ENCODE data around the gene FBXO41. TPM values are rescaled to one million over a fixed set of nuclear protein-coding genes. Genes with fewer than 3 reads are reported as not detected.

FBXO41 gene, protein sequence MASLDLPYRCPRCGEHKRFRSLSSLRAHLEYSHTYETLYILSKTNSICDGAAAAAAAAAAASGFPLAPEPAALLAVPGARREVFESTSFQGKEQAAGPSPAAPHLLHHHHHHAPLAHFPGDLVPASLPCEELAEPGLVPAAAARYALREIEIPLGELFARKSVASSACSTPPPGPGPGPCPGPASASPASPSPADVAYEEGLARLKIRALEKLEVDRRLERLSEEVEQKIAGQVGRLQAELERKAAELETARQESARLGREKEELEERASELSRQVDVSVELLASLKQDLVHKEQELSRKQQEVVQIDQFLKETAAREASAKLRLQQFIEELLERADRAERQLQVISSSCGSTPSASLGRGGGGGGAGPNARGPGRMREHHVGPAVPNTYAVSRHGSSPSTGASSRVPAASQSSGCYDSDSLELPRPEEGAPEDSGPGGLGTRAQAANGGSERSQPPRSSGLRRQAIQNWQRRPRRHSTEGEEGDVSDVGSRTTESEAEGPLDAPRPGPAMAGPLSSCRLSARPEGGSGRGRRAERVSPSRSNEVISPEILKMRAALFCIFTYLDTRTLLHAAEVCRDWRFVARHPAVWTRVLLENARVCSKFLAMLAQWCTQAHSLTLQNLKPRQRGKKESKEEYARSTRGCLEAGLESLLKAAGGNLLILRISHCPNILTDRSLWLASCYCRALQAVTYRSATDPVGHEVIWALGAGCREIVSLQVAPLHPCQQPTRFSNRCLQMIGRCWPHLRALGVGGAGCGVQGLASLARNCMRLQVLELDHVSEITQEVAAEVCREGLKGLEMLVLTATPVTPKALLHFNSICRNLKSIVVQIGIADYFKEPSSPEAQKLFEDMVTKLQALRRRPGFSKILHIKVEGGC
- total RNA-seq (2022) (11.6 and 12.1 TPM in 2 replicates), Bru-seq, nascent RNA (percentile 58 among the genes with signal in this experiment), BruChase-seq, experiment 1, labeled RNA remaining after a 2-hour chase (percentile 60 among the genes with signal in this experiment), BruChase-seq, experiment 2, labeled RNA remaining after a 6-hour chase (percentile 62 among the genes with signal in this experiment)
- long read RNA-seq, partial matches to known transcripts = 4 of 9 reads
- long read RNA-seq, other reads (novel, unspliced or antisense) = 5 of 9 reads

- no peaks in the 10 kb centered on the region for H3K9me3 Mint-ChIP-seq (ENCODE audit: unreplicated experiment)
- ChIA-PET CTCF (interaction anchor here (0.8 kb wide), 1 partner anchor 9 kb away, joined by 3 read pairs; the partner anchor contains the start of gene EGR4), POLR2A (interaction anchor here (0.6 kb wide), 1 partner anchor 16 kb away, joined by 3 read pairs; no protein-coding TSS in a partner anchor)
- peaks cover 2% of the 10 kb centered on the region for H3K27me3 Mint-ChIP-seq (ENCODE audit: insufficient read depth, unreplicated experiment)
- H3K36me3 ChIP-seq (ENCODE audit: control insufficient read depth, insufficient read depth, low read length) = no peaks in the 10 kb centered on the region
- H3K27me3 ChIP-seq (replicated peaks; ENCODE audit: control insufficient read depth, insufficient read depth, low read length) = no peaks in the 10 kb centered on the region
- peak; percentile 58 to 59 for DNase-seq
- intact Hi-C loops (cut with micrococcal nuclease; ENCODE audit: unreplicated experiment) = loop anchor here (1.0 kb wide), 1 partner anchor 15 kb away; no protein-coding TSS in a partner anchor
- peak within 1 kb of the TSS; percentile 65 for H3K4me3 Mint-ChIP-seq (ENCODE audit: unreplicated experiment)
- peaks cover 5% of the 10 kb centered on the region; the same call in 1 of the 2 replicates for H3K4me1 ChIP-seq
- H3K4me3 ChIP-seq (ENCODE audit: low read depth, low read length) = peak within 1 kb of the TSS; percentile 84
- TF ChIP-seq CTCF (IDR thresholded peaks at IDR 0.05; ENCODE audit: insufficient read depth in 1 of 2, low read depth in 1 of 2, low read length in 1 of 2, severe bottlenecking in 1 of 2, unreplicated experiment in 1 of 2) = no peak
- no peaks in the 10 kb centered on the region for H3K9me3 ChIP-seq
- BruUV-seq (replicated peaks) = no TSS peak
- H3K27ac Mint-ChIP-seq (ENCODE audit: unreplicated experiment) = no peak within 1 kb of the TSS
- no peaks in the 10 kb centered on the region for H3K36me3 Mint-ChIP-seq (ENCODE audit: insufficient read depth, unreplicated experiment)
- no peaks in the 10 kb centered on the region for H3K4me1 Mint-ChIP-seq (ENCODE audit: low read depth, unreplicated experiment)
Observed at GRCh38 chr2:73284296-73285158, at the start of gene FBXO41. TSS of gene FBXO41 (minus strand) at chr2:73284478. CDS start at chr2:73269630, 14,848 bp downstream.

GRCh38 chr2:73334045-73334444, 49.8 kb upstream of the FBXO41 start:
- BruUV-seq (replicated peaks) = no TSS peak
- intact Hi-C loops (cut with micrococcal nuclease; ENCODE audit: unreplicated experiment) = no loop called here
- POLR2A ChIA-PET = no interaction called here
- no peaks in the 10 kb centered on the region for H3K27me3 ChIP-seq (replicated peaks; ENCODE audit: control insufficient read depth, insufficient read depth, low read length)
- no peaks in the 10 kb centered on the region for H3K36me3 Mint-ChIP-seq (ENCODE audit: insufficient read depth, unreplicated experiment)
- H3K9me3 ChIP-seq = 0 out of 2 replicates have a peak, but pooled peaks cover 2% of the 10 kb centered on the region
- CTCF ChIA-PET = no interaction called here
- H3K4me3 ChIP-seq (ENCODE audit: low read depth, low read length) = no peak overlapping the region
- no peak overlapping the region for H3K4me3 Mint-ChIP-seq (ENCODE audit: unreplicated experiment)
- no peak for TF ChIP-seq CTCF (IDR thresholded peaks at IDR 0.05; ENCODE audit: insufficient read depth in 1 of 2, low read depth in 1 of 2, low read length in 1 of 2, severe bottlenecking in 1 of 2, unreplicated experiment in 1 of 2)
- H3K27ac Mint-ChIP-seq (ENCODE audit: unreplicated experiment) = no peak overlapping the region
- H3K9me3 Mint-ChIP-seq (ENCODE audit: unreplicated experiment) = peaks cover 5% of the 10 kb centered on the region
- H3K4me1 ChIP-seq = peaks cover 6% of the 10 kb centered on the region; the same call in 1 of the 2 replicates
- peaks cover 7% of the 10 kb centered on the region for H3K27me3 Mint-ChIP-seq (ENCODE audit: insufficient read depth, unreplicated experiment)
- no peaks in the 10 kb centered on the region for H3K36me3 ChIP-seq (ENCODE audit: control insufficient read depth, insufficient read depth, low read length)
- no peak for DNase-seq
- no peaks in the 10 kb centered on the region for H3K4me1 Mint-ChIP-seq (ENCODE audit: low read depth, unreplicated experiment)
